DOHH2 (cell line): ENCODE data around the gene SLC35B4.
A peak's percentile ranks its signal among the peaks of the same experiment; 100 is the strongest.

Experiments used
- H3F3A ChIP-seq: fragments of 200-600 bp; sonication (generic), shearing (Covaris generic); 2 replicates; pipeline ENCODE4 v1.6.0; 2016; ENCODE audit warnings: antibody characterized with exemption, mild to moderate bottlenecking; ENCODE audit not compliant: control insufficient read depth, insufficient read depth
- H3K27ac ChIP-seq: fragments of 200-600 bp; sonication (generic); 2 replicates; pipeline ENCODE4 v1.5.1; 2014; ENCODE audit warnings: low read depth, mild to moderate bottlenecking, low read length, moderate library complexity
- H3K27me3 ChIP-seq: fragments of 200-600 bp; sonication (generic); 2 replicates; pipeline ENCODE4 v1.6.1; 2014; ENCODE audit warnings: mild to moderate bottlenecking, low read length, mixed read lengths; ENCODE audit not compliant: control insufficient read depth
- H3K36me3 ChIP-seq: fragments of 200-600 bp; sonication (generic); 2 replicates; pipeline ENCODE4 v1.6.1; 2014; ENCODE audit warnings: mild to moderate bottlenecking, low read length, moderate library complexity, mixed read lengths; ENCODE audit not compliant: control insufficient read depth
- H3K4me1 ChIP-seq: fragments of 200-600 bp; sonication (generic); 2 replicates; pipeline ENCODE4 v1.6.1; 2014; ENCODE audit warnings: mild to moderate bottlenecking, low read length, mixed read lengths; ENCODE audit not compliant: control insufficient read depth
- H3K4me2 ChIP-seq: fragments of 200-600 bp; sonication (generic); 2 replicates; pipeline ENCODE4 v1.6.0; 2014; ENCODE audit warnings: mild to moderate bottlenecking, low read length, moderate library complexity
- H3K4me3 ChIP-seq: fragments of 200-600 bp; sonication (generic); 2 replicates; pipeline ENCODE4 v1.5.1; 2014; ENCODE audit warnings: mild to moderate bottlenecking, low read length, mixed read lengths
- H3K79me2 ChIP-seq: fragments of 200-600 bp; sonication (generic); 2 replicates; pipeline ENCODE4 v1.6.1; 2014; ENCODE audit warnings: mild to moderate bottlenecking, low read length, mixed read lengths; ENCODE audit not compliant: control insufficient read depth
- H3K9me2 ChIP-seq: fragments of 200-600 bp; sonication (generic); replicated peaks from 2 replicates; pipeline ENCODE4 v1.6.1; 2014; ENCODE audit warnings: mild to moderate bottlenecking, low read length, mixed read lengths; ENCODE audit not compliant: control insufficient read depth
- H3K9me3 ChIP-seq: fragments of 200-600 bp; sonication (generic); 2 replicates; pipeline ENCODE4 v1.6.1; 2014; ENCODE audit warnings: antibody characterized with exemption, low read length, mixed read lengths; ENCODE audit not compliant: control insufficient read depth, insufficient read depth
- H4K20me1 ChIP-seq: fragments of 200-600 bp; sonication (generic); 2 replicates; pipeline ENCODE4 v1.6.0; 2014; ENCODE audit warnings: low read depth, mild to moderate bottlenecking, antibody characterized with exemption, low read length, moderate library complexity; ENCODE audit not compliant: control insufficient read depth, insufficient read depth
- EZH2phosphoT487 ChIP-seq: fragments of 200-600 bp; sonication (generic); IDR thresholded peaks from 2 replicates; pipeline ENCODE4 v1.6.1; 2017; ENCODE audit warnings: borderline replicate concordance, mild to moderate bottlenecking, antibody characterized with exemption, low read length, moderate library complexity, mixed read lengths
- TF ChIP-seq, protein P1 (sequence below): fragments of 200-600 bp; sonication (generic); IDR thresholded peaks from one replicate; pipeline ENCODE4 v1.5.1; 2014; ENCODE audit warnings: antibody characterized with exemption, mild to moderate bottlenecking, low read depth, low read length; ENCODE audit not compliant: poor library complexity, severe bottlenecking

Gene SLC35B4

DNA sequence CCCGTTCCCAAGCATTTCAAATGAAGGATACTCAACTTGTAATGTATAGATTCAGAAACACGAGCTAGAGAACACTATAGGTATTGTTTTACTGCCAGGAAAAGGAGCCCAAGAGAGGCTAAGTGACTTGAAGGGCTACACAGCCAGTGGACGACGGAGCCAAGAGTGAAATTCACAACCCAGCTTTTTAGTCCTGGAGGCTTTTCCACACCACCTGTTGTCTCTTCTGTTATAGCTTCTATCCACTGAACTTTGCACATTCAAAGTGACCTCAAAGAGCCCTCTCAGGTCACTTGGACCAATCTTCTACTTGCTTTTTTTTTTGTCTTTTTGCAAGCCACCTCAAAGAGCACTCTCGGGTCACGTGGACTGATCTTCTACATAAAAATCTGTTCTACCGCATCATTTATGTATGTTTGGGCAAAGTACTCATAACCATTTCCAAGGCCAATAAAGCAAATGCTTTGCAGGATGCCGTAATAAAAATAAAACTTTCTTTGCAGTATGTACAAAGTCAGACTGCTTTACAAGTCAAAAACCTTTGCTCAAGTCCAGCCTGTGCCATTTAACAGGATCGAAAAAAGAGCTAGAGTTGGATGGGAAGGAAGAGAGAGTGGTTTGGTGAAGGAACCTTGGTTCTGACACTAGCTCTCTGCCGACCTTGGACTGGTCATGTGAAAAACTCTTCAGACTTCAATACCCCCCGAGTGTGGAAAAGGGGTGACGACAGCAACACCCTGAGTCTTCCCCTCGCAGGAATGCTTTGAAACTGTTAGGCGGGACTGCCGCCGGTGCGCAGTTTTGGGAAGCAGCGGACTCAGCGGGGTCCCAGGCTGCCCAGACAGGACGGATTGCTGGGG is 821 bp downstream of the SLC35B4 start:
- Histone ChIP-seq H3K4me1 (peaks cover 19% of the 10 kb centered on the region), H3K27ac (no peak overlapping the region), H3K4me2 (peak overlapping the region; percentile 85), H3K36me3 (peaks cover 7% of the 10 kb centered on the region), H4K20me1 (no peaks in the 10 kb centered on the region), H3K9me3 (no peaks in the 10 kb centered on the region), H3K79me2 (peaks cover 41% of the 10 kb centered on the region), H3K4me3 (peak overlapping the region; percentile 83), H3F3A (no peaks in the 10 kb centered on the region), H3K9me2 (no peaks in the 10 kb centered on the region; the same call in 1 of the 2 replicates), H3K27me3 (no peaks in the 10 kb centered on the region)
- TF ChIP-seq, protein P1, sequence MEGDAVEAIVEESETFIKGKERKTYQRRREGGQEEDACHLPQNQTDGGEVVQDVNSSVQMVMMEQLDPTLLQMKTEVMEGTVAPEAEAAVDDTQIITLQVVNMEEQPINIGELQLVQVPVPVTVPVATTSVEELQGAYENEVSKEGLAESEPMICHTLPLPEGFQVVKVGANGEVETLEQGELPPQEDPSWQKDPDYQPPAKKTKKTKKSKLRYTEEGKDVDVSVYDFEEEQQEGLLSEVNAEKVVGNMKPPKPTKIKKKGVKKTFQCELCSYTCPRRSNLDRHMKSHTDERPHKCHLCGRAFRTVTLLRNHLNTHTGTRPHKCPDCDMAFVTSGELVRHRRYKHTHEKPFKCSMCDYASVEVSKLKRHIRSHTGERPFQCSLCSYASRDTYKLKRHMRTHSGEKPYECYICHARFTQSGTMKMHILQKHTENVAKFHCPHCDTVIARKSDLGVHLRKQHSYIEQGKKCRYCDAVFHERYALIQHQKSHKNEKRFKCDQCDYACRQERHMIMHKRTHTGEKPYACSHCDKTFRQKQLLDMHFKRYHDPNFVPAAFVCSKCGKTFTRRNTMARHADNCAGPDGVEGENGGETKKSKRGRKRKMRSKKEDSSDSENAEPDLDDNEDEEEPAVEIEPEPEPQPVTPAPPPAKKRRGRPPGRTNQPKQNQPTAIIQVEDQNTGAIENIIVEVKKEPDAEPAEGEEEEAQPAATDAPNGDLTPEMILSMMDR: no peak
- TF ChIP-seq EZH2phosphoT487: no peak

DNA sequence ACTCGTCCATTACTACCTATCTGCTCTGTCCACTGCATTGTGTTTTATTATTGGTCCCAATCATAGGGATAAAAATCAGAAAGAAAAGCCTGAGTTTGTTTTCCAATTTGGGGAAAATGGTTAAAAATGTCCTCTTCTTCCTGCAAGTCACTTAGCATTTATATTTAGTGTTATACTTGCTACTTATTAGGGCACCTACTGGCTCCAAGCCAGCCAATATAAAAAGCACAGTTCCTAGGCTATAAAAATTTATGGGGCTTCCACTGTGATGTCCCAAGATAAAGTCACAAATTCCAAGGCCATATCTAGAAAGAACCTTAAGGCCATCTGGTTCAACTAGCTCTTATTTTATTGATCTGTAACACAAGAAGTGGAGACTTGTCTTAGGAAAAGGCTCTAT is 3.2 kb downstream of the SLC35B4 start:
- Histone ChIP-seq H3K4me2 (no peak overlapping the region), H3K4me3 (no peak overlapping the region), H3F3A (no peaks in the 10 kb centered on the region), H3K4me1 (peaks cover 19% of the 10 kb centered on the region), H3K36me3 (peaks cover 14% of the 10 kb centered on the region), H4K20me1 (no peaks in the 10 kb centered on the region), H3K79me2 (peaks cover 44% of the 10 kb centered on the region), H3K27ac (no peak overlapping the region), H3K27me3 (no peaks in the 10 kb centered on the region), H3K9me2 (no peaks in the 10 kb centered on the region; the same call in 1 of the 2 replicates), H3K9me3 (no peaks in the 10 kb centered on the region)
- TF ChIP-seq, protein P1: no peak
- no peak for TF ChIP-seq EZH2phosphoT487

DNA sequence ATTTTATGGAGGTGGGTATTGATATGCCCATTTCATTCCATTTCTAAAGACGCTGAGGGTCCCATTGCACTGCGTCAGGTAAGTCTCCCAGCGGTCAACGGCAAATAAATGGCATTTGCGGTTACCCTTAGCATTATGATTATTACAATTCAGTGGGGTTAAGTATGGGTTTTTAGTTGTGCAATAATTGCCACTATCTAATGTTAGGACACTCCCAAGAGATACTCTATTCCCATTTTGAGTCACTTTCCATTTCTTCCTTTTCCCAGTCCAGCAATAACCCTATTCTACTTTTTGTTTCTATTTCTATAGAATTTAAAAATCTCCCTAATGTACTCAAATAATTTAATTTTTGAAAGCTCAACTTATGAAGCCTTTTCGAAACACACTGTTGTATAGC is 4.0 kb downstream of the SLC35B4 start:
- no peaks in the 10 kb centered on the region for H3K27me3 ChIP-seq
- H3K4me3 ChIP-seq: no peak overlapping the region
- H3K36me3 ChIP-seq: peaks cover 14% of the 10 kb centered on the region
- no peaks in the 10 kb centered on the region for H3F3A ChIP-seq
- H3K4me2 ChIP-seq: no peak overlapping the region
- no peak for TF ChIP-seq EZH2phosphoT487
- TF ChIP-seq, protein P1: no peak
- peaks cover 19% of the 10 kb centered on the region for H3K4me1 ChIP-seq
- no peak overlapping the region for H3K27ac ChIP-seq
- peaks cover 44% of the 10 kb centered on the region for H3K79me2 ChIP-seq
- H3K9me3 ChIP-seq: no peaks in the 10 kb centered on the region
- H4K20me1 ChIP-seq: no peaks in the 10 kb centered on the region
- H3K9me2 ChIP-seq: no peaks in the 10 kb centered on the region; the same call in 1 of the 2 replicates
